H1 (cell line): ENCODE data around the gene SI. TPM values are rescaled to one million over a fixed set of nuclear protein-coding genes. Genes with fewer than 3 reads are reported as not detected.

Source experiments
- CTCF ChIA-PET: fragments of 300-600 bp; sonication (Branson Sonifier 250); formaldehyde crosslinking; loops from one replicate; lab custom pipeline; 2021; ENCODE audit not compliant: partially characterized antibody; lab: Charles Lee
- POLR2A ChIA-PET: fragments of 300-600 bp; sonication (Branson Sonifier 250); formaldehyde crosslinking; loops from one replicate; lab custom pipeline; 2021; ENCODE audit warnings: inconsistent platforms; ENCODE audit not compliant: partially characterized antibody; lab: Charles Lee
- DNase-seq, 2 experiments: peaks; one replicate each; pipeline versions ENCODE4 v3.0.0 to v3.0.0-alpha.2; 2010 to 2022; ENCODE audit warnings: low spot score in 2 of 2, low read depth in 1 of 2, mixed read lengths in 1 of 2
- FAIRE-seq: peaks from 2 replicates; lab custom pipeline; 2011; peaks lifted over from hg19 to GRCh38; lab: Jason Lieb, UNC
- H2AFZ ChIP-seq: 2 replicates; pipeline ENCODE4 v1.8.1; 2012; ENCODE audit warnings: low read length, inconsistent platforms
- H2AK5ac ChIP-seq: 2 replicates; pipeline ENCODE4 v1.6.1; 2013; ENCODE audit warnings: low read depth, low read length
- H2BK120ac ChIP-seq: replicated peaks from 2 replicates; pipeline ENCODE3; 2013; ENCODE audit warnings: low read depth, low read length, inconsistent platforms
- H2BK12ac ChIP-seq: 2 replicates; pipeline ENCODE4 v1.6.1; 2013; ENCODE audit warnings: low read depth, low read length
- H2BK15ac ChIP-seq: 2 replicates; pipeline ENCODE4 v1.6.1; 2013; ENCODE audit warnings: low read length
- H2BK20ac ChIP-seq: 2 replicates; pipeline ENCODE4 v1.6.1; 2013; ENCODE audit warnings: low read length
- H2BK5ac ChIP-seq: 2 replicates; pipeline ENCODE4 v1.6.1; 2013; ENCODE audit warnings: low read depth, low read length
- H3K14ac ChIP-seq: 2 replicates; pipeline ENCODE4 v1.6.1; 2013; ENCODE audit warnings: inconsistent platforms; ENCODE audit not compliant: insufficient read length
- H3K18ac ChIP-seq: 2 replicates; pipeline ENCODE4 v1.6.1; 2013; ENCODE audit warnings: low read length; ENCODE audit errors: extremely low read depth
- H3K23ac ChIP-seq: 2 replicates; pipeline ENCODE4 v1.6.1; 2013; ENCODE audit warnings: inconsistent platforms; ENCODE audit not compliant: insufficient read length
- H3K23me2 ChIP-seq: 2 replicates; pipeline ENCODE4 v1.6.1; 2013; ENCODE audit warnings: low read depth, low read length
- H3K27ac ChIP-seq: 2 replicates; pipeline ENCODE4 v1.6.1; 2011; ENCODE audit warnings: low read depth, low read length, inconsistent platforms
- H3K27me3 ChIP-seq, 4 experiments: replicated peaks in 1 of 4; 1 replicate in 1 of 4; 2 replicates in 3 of 4; pipeline versions ENCODE4 v1.6.1 to v1.8.1; 2011 to 2013; ENCODE audit warnings: low read length in 3 of 4, mild to moderate bottlenecking in 3 of 4, inconsistent platforms in 2 of 4, mixed read lengths in 2 of 4, moderate library complexity in 1 of 4; ENCODE audit not compliant: control insufficient read depth in 3 of 4, insufficient read depth in 3 of 4; ENCODE audit errors: extremely low read depth in 1 of 4
- H3K36me3 ChIP-seq, 4 experiments: 2 replicates each; pipeline versions ENCODE4 v1.6.1 to v1.8.1; 2011 to 2013; ENCODE audit warnings: mild to moderate bottlenecking in 4 of 4, low read length in 3 of 4, moderate library complexity in 2 of 4, control low read depth in 1 of 4, inconsistent platforms in 1 of 4; ENCODE audit not compliant: insufficient read depth in 4 of 4, control insufficient read depth in 2 of 4
- H3K4ac ChIP-seq: replicated peaks from 2 replicates; pipeline ENCODE3; 2013; ENCODE audit warnings: low read length, low read depth, mixed read lengths, inconsistent platforms; ENCODE audit not compliant: insufficient read length
- H3K4me1 ChIP-seq, 4 experiments: replicated peaks in 1 of 4; 1 replicate in 1 of 4; 2 replicates in 3 of 4; pipeline versions ENCODE4 v1.6.1 to v1.8.1; 2011 to 2013; ENCODE audit warnings: low read length in 3 of 4, inconsistent platforms in 2 of 4, mixed read lengths in 1 of 4; ENCODE audit not compliant: insufficient read depth in 4 of 4, control insufficient read depth in 3 of 4
- H3K4me2 ChIP-seq, 2 experiments: 2 replicates each; pipeline versions ENCODE4 v1.6.1 to v1.8.1; 2011 to 2013; ENCODE audit warnings: low read depth in 2 of 2, low read length in 2 of 2, control low read depth in 1 of 2, inconsistent platforms in 1 of 2, mild to moderate bottlenecking in 1 of 2; ENCODE audit not compliant: insufficient read depth in 1 of 2
- H3K4me3 ChIP-seq, 4 experiments: fragments of 200-600, 300-600 bp in 1 of 4; sonication (generic), shearing (Covaris generic), sonication (Bioruptor Twin) in 1 of 4; 2 replicates each; pipeline versions ENCODE4 v1.5.1 to v1.8.1; 2011 to 2016; ENCODE audit warnings: low read length in 4 of 4, low read depth in 3 of 4, control low read depth in 2 of 4, inconsistent platforms in 2 of 4, mild to moderate bottlenecking in 2 of 4, mixed read lengths in 1 of 4, moderate library complexity in 1 of 4; ENCODE audit not compliant: insufficient read depth in 2 of 4; ENCODE audit errors: extremely low read depth in 1 of 4
- H3K56ac ChIP-seq: replicated peaks from 2 replicates; pipeline ENCODE3; 2013; ENCODE audit warnings: low read depth, mild to moderate bottlenecking, mixed read lengths, low read length, inconsistent platforms; ENCODE audit not compliant: insufficient read length
- H3K79me1 ChIP-seq: 2 replicates; pipeline ENCODE4 v1.6.1; 2013; ENCODE audit warnings: low read depth, low read length, control low read depth
- H3K79me2 ChIP-seq, 2 experiments: 2 replicates each; pipeline versions ENCODE4 v1.6.1 to v1.8.1; 2012 to 2013; ENCODE audit warnings: low read length in 2 of 2, mild to moderate bottlenecking in 2 of 2, inconsistent platforms in 1 of 2; ENCODE audit not compliant: insufficient read depth in 2 of 2, control insufficient read depth in 1 of 2
- H3K9ac ChIP-seq, 4 experiments: replicated peaks in 1 of 4; 1 replicate in 1 of 4; 2 replicates in 3 of 4; pipeline versions ENCODE4 v1.6.1 to v1.8.1; 2011 to 2013; ENCODE audit warnings: low read depth in 3 of 4, low read length in 3 of 4, control low read depth in 2 of 4, mild to moderate bottlenecking in 2 of 4, moderate library complexity in 2 of 4, inconsistent platforms in 1 of 4; ENCODE audit errors: extremely low read depth in 1 of 4
- H3K9me3 ChIP-seq, 2 experiments: 2 replicates each; pipeline versions ENCODE4 v1.6.1 to v1.8.1; 2012 to 2013; ENCODE audit warnings: mild to moderate bottlenecking in 2 of 2, moderate library complexity in 2 of 2, control low read depth in 1 of 2, inconsistent platforms in 1 of 2, low read depth in 1 of 2, low read length in 1 of 2, mixed read lengths in 1 of 2; ENCODE audit not compliant: insufficient read depth in 2 of 2
- H4K20me1 ChIP-seq, 2 experiments: replicated peaks in 1 of 2; 2 replicates each; pipeline versions ENCODE3 to v1.8.1; 2011 to 2013; ENCODE audit warnings: inconsistent platforms in 2 of 2, low read length in 2 of 2, mild to moderate bottlenecking in 1 of 2; ENCODE audit not compliant: insufficient read depth in 2 of 2, control insufficient read depth in 1 of 2
- H4K5ac ChIP-seq: 2 replicates; pipeline ENCODE4 v1.6.1; 2013; ENCODE audit warnings: low read length, low read depth, mixed read lengths, inconsistent platforms; ENCODE audit not compliant: insufficient read length
- H4K8ac ChIP-seq: 2 replicates; pipeline ENCODE4 v1.8.0; 2013; ENCODE audit warnings: mild to moderate bottlenecking, moderate library complexity, low read length, inconsistent platforms; ENCODE audit not compliant: insufficient read depth; ENCODE audit errors: extremely low read depth
- H4K91ac ChIP-seq: replicated peaks from 2 replicates; pipeline ENCODE3; 2013; ENCODE audit warnings: low read length, mixed read lengths, inconsistent platforms; ENCODE audit not compliant: insufficient read length
- CBX8 ChIP-seq: fragments of 300-800, 300-1000 bp; sonication (generic); IDR thresholded peaks from 2 replicates; pipeline ENCODE4 v1.7.1; 2016; ENCODE audit warnings: low read depth, low read length, borderline replicate concordance
- CHD1 ChIP-seq: IDR thresholded peaks from 2 replicates; pipeline ENCODE4 v1.6.1; 2012; ENCODE audit warnings: low read depth, low read length, improper control_type of control experiment
- EGR1 ChIP-seq: IDR thresholded peaks from 2 replicates; pipeline ENCODE4 v1.6.1; 2011; ENCODE audit warnings: low read depth, low read length, borderline replicate concordance
- FOSL1 ChIP-seq: IDR thresholded peaks from 2 replicates; pipeline ENCODE4 v1.6.1; 2011; ENCODE audit warnings: mild to moderate bottlenecking, low read depth, low read length, moderate library complexity; ENCODE audit not compliant: insufficient read depth
- HDAC6 ChIP-seq: IDR thresholded peaks from one replicate; pipeline ENCODE4 v1.7.1; 2012; ENCODE audit warnings: low read depth, mild to moderate bottlenecking, inconsistent platforms, low read length, moderate library complexity
- RAD21 ChIP-seq, 2 experiments: IDR thresholded peaks in 1 of 2; conservative IDR thresholded peaks in 1 of 2; 2 replicates each; pipeline ENCODE4 v1.6.1; 2011; ENCODE audit warnings: low read depth in 2 of 2, low read length in 2 of 2, improper control_type of control experiment in 1 of 2, inconsistent platforms in 1 of 2, mild to moderate bottlenecking in 1 of 2, moderate library complexity in 1 of 2
- RFX5 ChIP-seq: IDR thresholded peaks from 2 replicates; pipeline ENCODE4 v1.6.1; 2011; ENCODE audit warnings: low read depth, low read length, improper control_type of control experiment, borderline replicate concordance
- RXRA ChIP-seq: IDR thresholded peaks from 2 replicates; pipeline ENCODE4 v1.6.1; 2011; ENCODE audit warnings: low read depth, mild to moderate bottlenecking, low read length, moderate library complexity; ENCODE audit not compliant: insufficient read depth
- SP2 ChIP-seq: IDR thresholded peaks from 2 replicates; pipeline ENCODE4 v1.6.1; 2012; ENCODE audit warnings: mild to moderate bottlenecking, low read length, inconsistent platforms
- SP4 ChIP-seq: IDR thresholded peaks from 2 replicates; pipeline ENCODE4 v1.6.1; 2012; ENCODE audit warnings: low read length, inconsistent platforms
- YY1 ChIP-seq: IDR thresholded peaks from 2 replicates; pipeline ENCODE4 v1.6.1; 2011; ENCODE audit warnings: low read depth, mild to moderate bottlenecking, low read length
- WGBS, 2 experiments: shearing (Covaris generic) in 1 of 2; methylation state at CpG; one replicate each; pipeline versions ENCODE4 v1.1.6 to v1.1.7; 2013 to 2015; ENCODE audit warnings: low lambda C conversion rate in 2 of 2, mixed read lengths in 2 of 2, inconsistent platforms in 1 of 2, low coverage in 1 of 2, missing lambda C conversion rate in 1 of 2; ENCODE audit not compliant: insufficient replicate concordance in 2 of 2, insufficient coverage in 1 of 2, insufficient read length in 1 of 2; ENCODE audit errors: extremely low coverage in 1 of 2, missing lambda C conversion rate in 1 of 2; 5-methylcytosine and 5-hydroxymethylcytosine counted together
- polyA plus RNA-seq, 7 experiments: library from polyadenylated mRNA; depleted of rRNA in 3 of 7; stranded (reverse) in 5 of 7; unstranded in 2 of 7; fragments of >200 nt in 5 of 7; fragments of 200-250 nt in 2 of 7; gene quantifications; 1 replicate in 5 of 7; 2 replicates in 1 of 7; 4 replicates in 1 of 7; pipeline versions ENCODE4 v1.2.1 to v1.2.3, GENCODE V29; 2011 to 2013; ENCODE audit warnings: missing spikeins in 2 of 7, mixed read lengths in 2 of 7
- total RNA-seq: library from RNA; stranded (reverse); fragmentation: NEBNext Ultra II Directional; extraction: Animal tissue kit (Norgen Biotek cat#: 25700); gene quantifications from 2 replicates; pipeline ENCODE4 v1.2.1, GENCODE V29; 2021
- TF ChIP-seq, protein P1 (sequence below): IDR thresholded peaks from 2 replicates; pipeline ENCODE4 v1.6.1; 2012; ENCODE audit warnings: inconsistent platforms

The SI gene
- total and polyA plus RNA-seq, 2 of the 8 experiments (the other 6 are each of a cell fraction or from before 2014, with no cell fraction given), result not detected

DNA sequence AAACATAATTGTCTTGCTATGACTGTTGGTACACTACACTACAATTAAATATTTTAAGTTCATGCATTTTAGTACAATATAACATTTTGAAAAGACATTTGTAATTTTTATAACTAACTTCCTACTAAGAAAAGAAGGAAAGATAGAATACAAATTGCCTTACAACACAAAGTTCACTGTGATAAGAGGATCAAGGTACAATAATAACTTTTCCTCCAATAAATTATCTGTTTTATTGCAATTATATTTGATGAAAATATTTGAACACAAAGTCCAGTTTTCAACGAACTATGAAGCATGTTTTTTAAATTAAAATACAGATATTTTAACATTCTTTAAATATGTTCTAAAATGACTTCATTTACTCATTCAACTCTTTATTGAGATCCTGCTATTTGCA lies 33.1 kb upstream of the SI start:
- no peaks in the 10 kb centered on the region for H3K27me3 ChIP-seq
- no peaks in the 10 kb centered on the region for H3K79me1 ChIP-seq
- no peak overlapping the region for H3K27ac ChIP-seq
- H3K4ac ChIP-seq, result no peak overlapping the region
- H4K91ac ChIP-seq, result no peak overlapping the region
- H2BK120ac ChIP-seq, result no peak overlapping the region
- H3K14ac ChIP-seq, result no peak overlapping the region
- TF ChIP-seq HDAC6 (no peak), YY1 (no peak), RAD21 (IDR thresholded peaks at IDR 0.05 in 1 of 2, conservative IDR thresholded peaks at IDR 0.05 in 1 of 2; ENCODE audit: low read depth in 2 of 2, low read length in 2 of 2) (no peak), CHD1 (no peak), RFX5 (no peak), FOSL1 (no peak), SP4 (no peak), SP2 (no peak), RXRA (no peak), EGR1 (no peak), CBX8 (no peak)
- TF ChIP-seq, protein P1, sequence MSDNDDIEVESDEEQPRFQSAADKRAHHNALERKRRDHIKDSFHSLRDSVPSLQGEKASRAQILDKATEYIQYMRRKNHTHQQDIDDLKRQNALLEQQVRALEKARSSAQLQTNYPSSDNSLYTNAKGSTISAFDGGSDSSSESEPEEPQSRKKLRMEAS, result no peak
- TF ChIP-seq, all 59 proteins: peak for 0
- Histone ChIP-seq H3K4me2 (no peak overlapping the region), H3K18ac (no peak overlapping the region), H3K36me3 (no peaks in the 10 kb centered on the region), H3K4me1 (no peaks in the 10 kb centered on the region), H2BK5ac (no peak overlapping the region), H2BK12ac (no peak overlapping the region), H2AK5ac (no peak overlapping the region), H3K9ac (no peak overlapping the region), H3K9me3 (no peaks in the 10 kb centered on the region), H4K8ac (no peak overlapping the region), H2BK15ac (no peak overlapping the region), H4K5ac (no peak overlapping the region), H4K20me1 (no peaks in the 10 kb centered on the region), H2BK20ac (no peak overlapping the region), H3K4me3 (no peak overlapping the region), H2AFZ (no peak overlapping the region), H3K79me2 (no peaks in the 10 kb centered on the region), H3K23me2 (no peaks in the 10 kb centered on the region), H3K56ac (no peak overlapping the region), H3K23ac (no peak overlapping the region)
- 97% methylated on average over 1 of the region's 1 CpG; no CpG with 5 or more reads in 1 of the 2 experiments for WGBS, 2 experiments
- POLR2A ChIA-PET, result no interaction called here
- FAIRE-seq (no peak), DNase-seq (no peak)
- CTCF ChIA-PET, result no interaction called here
